GM19395 (cell line): ENCODE results near the gene TRABD.

Experiments used
- ATAC-seq: cut with Tn5 transposase; IDR thresholded peaks from one replicate; pipeline ENCODE4 v1.9.1; 2021; ENCODE audit warnings: mild to moderate bottlenecking, moderate library complexity; ENCODE audit not compliant: unreplicated experiment

The TRABD gene

GRCh38 chr22:50184902-50185374, 775 bp upstream of the TRABD start:
- no peak for ATAC-seq

- ATAC-seq, result no peak
Observed at GRCh38 chr22:50186181-50186714, 535 bp downstream of the TRABD start.

GRCh38 chr22:50186761-50187523, 1.2 kb downstream of the TRABD start:
- ATAC-seq, result no peak

- no peak for ATAC-seq
Observed at GRCh38 chr22:50188356-50188755, 2.6 kb downstream of the TRABD start.

- ATAC-seq, result no peak
Observed at GRCh38 chr22:50189184-50189848, 3.6 kb downstream of the TRABD start.

GRCh38 chr22:50189849-50190181, 4.1 kb downstream of the TRABD start:
- ATAC-seq, result no peak

- peak; percentile 47 for ATAC-seq
Observed at GRCh38 chr22:50190182-50190940, 4.6 kb downstream of the TRABD start.

GRCh38 chr22:50190941-50191741, 5.4 kb downstream of the TRABD start:
- ATAC-seq, result peak; percentile 48

- ATAC-seq, result no peak
Observed at GRCh38 chr22:50192436-50193204, 6.9 kb downstream of the TRABD start.

- no peak for ATAC-seq
Observed at GRCh38 chr22:50193621-50194020, 7.9 kb downstream of the TRABD start.

- no peak for ATAC-seq
Observed at GRCh38 chr22:50194037-50194805, 8.5 kb downstream of the TRABD start.

GRCh38 chr22:50196256-50196655, 10.5 kb downstream of the TRABD start:
- no peak for ATAC-seq

GRCh38 chr22:50197000-50197800, 11.5 kb downstream of the TRABD start:
- ATAC-seq, result no peak

- no peak for ATAC-seq
Observed at GRCh38 chr22:50197856-50198623, 12.3 kb downstream of the TRABD start.

- ATAC-seq, result no peak
Observed at GRCh38 chr22:50198624-50199017, 12.9 kb downstream of the TRABD start.

- ATAC-seq, result no peak
Observed at GRCh38 chr22:50199251-50199721, 13.6 kb downstream of the TRABD start.

- peak; percentile 17 for ATAC-seq
Observed at GRCh38 chr22:50199829-50200460, 14.2 kb downstream of the TRABD start.
